Type B pancreatic cell (in vitro differentiated cells): ENCODE data around the gene OGFR. TPM values are rescaled to one million over a fixed set of nuclear protein-coding genes. Genes with fewer than 3 reads are reported as not detected.

Experiments used
- DNase-seq: peaks from one replicate; pipeline ENCODE4 v3.0.0; 2021; ENCODE audit warnings: mixed read lengths; ENCODE audit not compliant: unreplicated experiment; ENCODE audit errors: extremely low spot score
- H3K27ac Mint-ChIP-seq: 2 replicates; pipeline ENCODE4 v1.8.0; 2021; ENCODE audit warnings: mild to moderate bottlenecking, mixed read lengths
- H3K27me3 Mint-ChIP-seq: 2 replicates; pipeline ENCODE4 v1.8.0; 2021; ENCODE audit warnings: mixed read lengths
- H3K36me3 Mint-ChIP-seq: 2 replicates; pipeline ENCODE4 v1.8.0; 2021; ENCODE audit warnings: mixed read lengths
- H3K4me1 Mint-ChIP-seq: one replicate; pipeline ENCODE4 v1.8.0; 2021; ENCODE audit warnings: mixed read lengths; ENCODE audit not compliant: unreplicated experiment
- H3K4me3 Mint-ChIP-seq: 2 replicates; pipeline ENCODE4 v1.8.0; 2021; ENCODE audit warnings: mild to moderate bottlenecking, mixed read lengths
- H3K9me3 Mint-ChIP-seq: 2 replicates; pipeline ENCODE4 v1.8.0; 2021; ENCODE audit warnings: mixed read lengths
- total RNA-seq: library from RNA; stranded (reverse); gene quantifications from 2 replicates; pipeline ENCODE4 v1.2.1, GENCODE V29; 2021; ENCODE audit warnings: low replicate concordance
- TF ChIP-seq, protein P1 (sequence below): fragments of 200-600 bp; sonication (generic); conservative IDR thresholded peaks from 2 replicates; pipeline ENCODE4 v1.5.0; 2021; ENCODE audit warnings: antibody characterized with exemption, mild to moderate bottlenecking

Gene OGFR
- total RNA-seq, 1 donor from 2014 or later, result 42.8 TPM

- Mint-ChIP-seq H3K9me3 (no peaks in the 10 kb centered on the region), H3K4me3 (peak overlapping the region; percentile 44), H3K27me3 (no peaks in the 10 kb centered on the region), H3K36me3 (no peaks in the 10 kb centered on the region), H3K4me1 (peaks cover 21% of the 10 kb centered on the region), H3K27ac (peak overlapping the region; percentile 63)
- no peak for DNase-seq
- TF ChIP-seq, protein P1, sequence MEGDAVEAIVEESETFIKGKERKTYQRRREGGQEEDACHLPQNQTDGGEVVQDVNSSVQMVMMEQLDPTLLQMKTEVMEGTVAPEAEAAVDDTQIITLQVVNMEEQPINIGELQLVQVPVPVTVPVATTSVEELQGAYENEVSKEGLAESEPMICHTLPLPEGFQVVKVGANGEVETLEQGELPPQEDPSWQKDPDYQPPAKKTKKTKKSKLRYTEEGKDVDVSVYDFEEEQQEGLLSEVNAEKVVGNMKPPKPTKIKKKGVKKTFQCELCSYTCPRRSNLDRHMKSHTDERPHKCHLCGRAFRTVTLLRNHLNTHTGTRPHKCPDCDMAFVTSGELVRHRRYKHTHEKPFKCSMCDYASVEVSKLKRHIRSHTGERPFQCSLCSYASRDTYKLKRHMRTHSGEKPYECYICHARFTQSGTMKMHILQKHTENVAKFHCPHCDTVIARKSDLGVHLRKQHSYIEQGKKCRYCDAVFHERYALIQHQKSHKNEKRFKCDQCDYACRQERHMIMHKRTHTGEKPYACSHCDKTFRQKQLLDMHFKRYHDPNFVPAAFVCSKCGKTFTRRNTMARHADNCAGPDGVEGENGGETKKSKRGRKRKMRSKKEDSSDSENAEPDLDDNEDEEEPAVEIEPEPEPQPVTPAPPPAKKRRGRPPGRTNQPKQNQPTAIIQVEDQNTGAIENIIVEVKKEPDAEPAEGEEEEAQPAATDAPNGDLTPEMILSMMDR, result no peak
These were observed 37.9 kb upstream of the OGFR start for GRCh38 chr20:62766716-62767115.

DNA sequence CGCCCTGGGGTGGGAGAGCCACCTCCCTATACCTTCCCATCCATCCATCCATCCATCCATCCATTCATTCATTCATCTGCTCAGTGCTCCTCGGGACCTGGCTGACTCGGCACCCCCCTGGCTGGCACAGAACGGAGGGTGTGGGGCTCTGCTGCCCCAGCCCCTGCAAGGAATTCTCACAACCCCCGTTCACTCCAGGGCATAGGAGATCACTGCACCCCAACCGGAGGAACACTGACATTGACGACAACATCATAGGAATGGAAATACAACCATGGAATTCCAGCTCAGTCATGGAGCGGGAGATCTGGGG lies 36.4 kb upstream of the OGFR start:
- H3K9me3 Mint-ChIP-seq, result no peaks in the 10 kb centered on the region
- peak overlapping the region; percentile 58 for H3K4me3 Mint-ChIP-seq
- TF ChIP-seq, protein P1, result no peak
- H3K36me3 Mint-ChIP-seq, result no peaks in the 10 kb centered on the region
- peak overlapping the region; percentile 46 for H3K27ac Mint-ChIP-seq
- H3K27me3 Mint-ChIP-seq, result no peaks in the 10 kb centered on the region
- DNase-seq, result no peak
- peaks cover 32% of the 10 kb centered on the region for H3K4me1 Mint-ChIP-seq

DNA sequence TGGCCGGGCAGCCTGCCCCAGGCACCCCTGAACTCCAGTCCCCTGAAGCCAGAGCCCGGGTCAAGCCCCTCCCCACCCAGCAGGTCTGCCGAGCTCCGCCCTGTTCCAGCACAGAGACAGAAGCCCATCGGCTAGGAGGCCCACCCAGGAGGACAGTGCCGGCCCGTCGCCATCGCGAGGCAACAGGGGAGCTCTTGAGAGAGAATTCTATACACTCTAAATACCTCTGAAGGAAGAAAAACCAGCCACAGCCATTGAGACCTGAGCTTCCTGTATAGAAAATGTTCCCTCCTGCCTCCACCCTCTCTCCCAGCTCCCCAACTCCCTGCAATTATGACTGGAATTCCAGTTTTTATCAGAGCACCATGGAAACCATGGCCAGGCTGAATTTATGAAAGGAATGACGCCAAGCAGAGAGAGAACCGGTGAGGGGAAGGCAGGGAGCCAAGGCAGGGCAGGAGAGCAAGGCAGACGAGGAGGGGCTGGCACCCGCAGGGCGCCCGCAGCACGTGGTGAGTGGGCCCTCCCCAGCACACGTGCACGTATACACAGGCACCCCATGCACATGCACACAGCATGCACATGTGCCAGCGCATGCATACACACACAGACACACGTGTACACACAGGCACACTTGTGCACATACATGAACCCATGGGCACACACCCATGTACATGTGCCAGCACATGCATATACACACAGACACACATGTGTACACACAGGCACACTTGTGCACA lies 35.9 kb upstream of the OGFR start:
- H3K27me3 Mint-ChIP-seq, result no peaks in the 10 kb centered on the region
- peak overlapping the region; percentile 46 for H3K27ac Mint-ChIP-seq
- no peaks in the 10 kb centered on the region for H3K36me3 Mint-ChIP-seq
- TF ChIP-seq, protein P1, result no peak
- H3K4me1 Mint-ChIP-seq, result peaks cover 37% of the 10 kb centered on the region
- DNase-seq, result no peak
- no peaks in the 10 kb centered on the region for H3K9me3 Mint-ChIP-seq
- H3K4me3 Mint-ChIP-seq, result peak overlapping the region; percentile 39

DNA sequence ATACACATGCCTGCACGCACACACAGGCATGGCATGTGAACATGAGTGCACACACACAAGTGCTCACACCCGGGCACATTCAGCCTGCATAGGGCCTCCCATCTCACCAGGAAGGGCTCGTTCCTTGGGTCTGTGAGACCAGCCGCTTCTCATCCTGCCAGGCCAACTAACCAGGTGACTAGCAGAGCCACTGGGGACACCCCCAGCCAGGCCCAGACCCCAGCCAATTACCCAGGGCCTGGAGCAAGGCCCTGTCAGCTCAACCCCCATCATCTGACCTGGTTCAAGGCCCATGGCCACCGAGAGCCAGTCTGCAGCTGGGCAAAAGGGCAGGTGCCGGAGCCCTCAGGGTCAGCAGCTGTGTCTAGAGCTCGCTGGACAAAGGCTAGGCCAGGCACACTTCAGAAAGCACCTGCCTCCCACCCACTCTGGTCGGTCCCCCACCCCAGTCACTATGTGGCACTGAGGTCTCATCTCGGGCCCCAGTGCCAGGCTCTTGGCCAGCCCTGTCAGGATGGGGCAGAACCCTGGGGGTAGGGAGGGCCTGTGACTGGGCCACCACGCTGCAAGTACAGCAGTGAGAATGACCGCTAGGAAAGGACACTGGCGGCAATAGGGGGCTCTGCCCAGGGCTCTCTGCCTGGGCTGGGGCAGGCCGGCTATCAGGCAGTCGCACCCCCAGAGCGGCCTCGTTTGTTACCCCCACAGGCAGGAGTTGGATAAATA lies 35.1 kb upstream of the OGFR start:
- no peak for DNase-seq
- no peaks in the 10 kb centered on the region for H3K27me3 Mint-ChIP-seq
- TF ChIP-seq, protein P1, result no peak
- H3K36me3 Mint-ChIP-seq, result no peaks in the 10 kb centered on the region
- no peak overlapping the region for H3K27ac Mint-ChIP-seq
- H3K4me1 Mint-ChIP-seq, result peaks cover 43% of the 10 kb centered on the region
- H3K9me3 Mint-ChIP-seq, result no peaks in the 10 kb centered on the region
- no peak overlapping the region for H3K4me3 Mint-ChIP-seq

GRCh38 chr20:62770111-62770910 lies 34.3 kb upstream of the OGFR start:
- H3K9me3 Mint-ChIP-seq, result no peaks in the 10 kb centered on the region
- no peak overlapping the region for H3K27ac Mint-ChIP-seq
- peaks cover 47% of the 10 kb centered on the region for H3K4me1 Mint-ChIP-seq
- TF ChIP-seq, protein P1, result no peak
- H3K27me3 Mint-ChIP-seq, result no peaks in the 10 kb centered on the region
- H3K36me3 Mint-ChIP-seq, result no peaks in the 10 kb centered on the region
- DNase-seq, result no peak
- H3K4me3 Mint-ChIP-seq, result no peak overlapping the region
